VCaP (cell line): ENCODE results near the gene C22orf39.

Experiments used
- H3K27ac ChIP-seq: fragments of 450-650 bp; 2 replicates; pipeline ENCODE4 v1.5.1; 2017
- TF ChIP-seq, protein P1 (sequence below): fragments of 450-650 bp; conservative IDR thresholded peaks from 2 replicates; pipeline ENCODE4 v1.5.1; 2017; ENCODE audit warnings: mild to moderate bottlenecking, moderate library complexity

The C22orf39 gene

DNA sequence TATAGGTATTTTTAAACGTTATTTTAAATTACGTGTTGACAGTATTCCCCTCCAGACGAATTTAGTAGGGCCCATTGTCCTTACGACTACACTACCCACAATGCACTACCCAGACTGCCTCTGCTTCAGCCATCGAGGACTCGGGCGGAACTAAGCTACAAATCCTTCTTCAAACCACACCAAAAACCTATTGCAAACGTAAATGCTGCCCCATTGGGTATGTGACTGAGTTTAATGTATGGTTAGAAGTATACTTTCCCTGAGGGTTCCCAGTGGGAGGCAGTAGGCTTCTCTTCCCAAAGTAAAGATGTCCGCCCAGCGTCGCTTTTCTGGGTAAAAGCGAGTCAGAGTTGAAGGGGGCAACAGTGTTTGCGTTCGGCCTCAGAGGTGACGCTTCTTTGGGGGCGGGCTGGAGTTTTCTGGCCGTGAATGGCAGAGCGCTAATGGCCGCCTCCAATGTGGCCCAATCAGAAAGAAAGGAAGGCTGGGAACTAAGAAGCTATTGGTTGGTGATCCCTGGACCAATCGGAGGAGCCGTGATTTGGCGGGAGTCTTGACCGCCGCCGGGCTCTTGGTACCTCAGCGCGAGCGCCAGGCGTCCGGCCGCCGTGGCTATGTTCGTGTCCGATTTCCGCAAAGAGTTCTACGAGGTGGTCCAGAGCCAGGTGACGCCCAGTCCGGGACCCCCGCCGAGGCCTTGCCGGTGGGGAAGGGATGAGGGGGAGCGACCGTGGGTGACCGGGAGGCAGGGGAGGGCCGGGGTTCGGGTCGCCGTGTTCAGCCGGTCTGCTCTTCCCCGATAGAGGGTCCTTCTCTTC is 32.1 kb upstream of the C22orf39 start, which contains the start of gene CDC45:
Gene CDC45, plus strand, starts transcription at position 566 of the 818 bp plus-strand sequence. Its CDS starts 49 bp downstream, at position 615.
- peak within 1 kb of the TSS; percentile 99 for H3K27ac ChIP-seq
- TF ChIP-seq, protein P1, sequence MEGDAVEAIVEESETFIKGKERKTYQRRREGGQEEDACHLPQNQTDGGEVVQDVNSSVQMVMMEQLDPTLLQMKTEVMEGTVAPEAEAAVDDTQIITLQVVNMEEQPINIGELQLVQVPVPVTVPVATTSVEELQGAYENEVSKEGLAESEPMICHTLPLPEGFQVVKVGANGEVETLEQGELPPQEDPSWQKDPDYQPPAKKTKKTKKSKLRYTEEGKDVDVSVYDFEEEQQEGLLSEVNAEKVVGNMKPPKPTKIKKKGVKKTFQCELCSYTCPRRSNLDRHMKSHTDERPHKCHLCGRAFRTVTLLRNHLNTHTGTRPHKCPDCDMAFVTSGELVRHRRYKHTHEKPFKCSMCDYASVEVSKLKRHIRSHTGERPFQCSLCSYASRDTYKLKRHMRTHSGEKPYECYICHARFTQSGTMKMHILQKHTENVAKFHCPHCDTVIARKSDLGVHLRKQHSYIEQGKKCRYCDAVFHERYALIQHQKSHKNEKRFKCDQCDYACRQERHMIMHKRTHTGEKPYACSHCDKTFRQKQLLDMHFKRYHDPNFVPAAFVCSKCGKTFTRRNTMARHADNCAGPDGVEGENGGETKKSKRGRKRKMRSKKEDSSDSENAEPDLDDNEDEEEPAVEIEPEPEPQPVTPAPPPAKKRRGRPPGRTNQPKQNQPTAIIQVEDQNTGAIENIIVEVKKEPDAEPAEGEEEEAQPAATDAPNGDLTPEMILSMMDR: no peak

DNA sequence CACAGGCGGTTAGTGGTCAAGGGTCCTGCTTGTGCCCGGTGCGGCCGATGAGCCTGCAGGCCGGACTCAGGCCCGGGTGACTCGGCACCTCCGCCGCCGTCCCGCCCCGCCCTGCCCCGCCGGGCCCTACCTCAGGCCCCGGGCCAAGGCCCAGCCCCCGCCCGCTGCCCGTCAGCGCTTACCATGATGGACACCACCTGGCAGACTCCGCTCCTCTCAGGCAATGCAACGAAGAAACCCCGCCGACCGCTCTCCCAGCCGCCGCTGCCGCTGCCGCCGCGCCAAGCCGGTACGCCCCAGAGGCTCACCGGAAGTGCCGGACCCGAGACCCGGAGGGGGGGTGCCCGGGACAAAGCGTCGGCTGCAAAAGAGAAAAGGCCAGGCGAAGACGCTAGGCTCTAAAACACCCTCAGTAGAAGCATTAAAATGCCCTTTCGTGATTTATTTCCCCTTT is 31.4 kb upstream of the C22orf39 start, which contains the start of gene UFD1:
Gene UFD1, minus strand, starts transcription at position 293 of the 454 bp plus-strand sequence. Its CDS starts 108 bp downstream, at position 185.
- TF ChIP-seq, protein P1: no peak
- H3K27ac ChIP-seq: peak within 1 kb of the TSS; percentile 99

DNA sequence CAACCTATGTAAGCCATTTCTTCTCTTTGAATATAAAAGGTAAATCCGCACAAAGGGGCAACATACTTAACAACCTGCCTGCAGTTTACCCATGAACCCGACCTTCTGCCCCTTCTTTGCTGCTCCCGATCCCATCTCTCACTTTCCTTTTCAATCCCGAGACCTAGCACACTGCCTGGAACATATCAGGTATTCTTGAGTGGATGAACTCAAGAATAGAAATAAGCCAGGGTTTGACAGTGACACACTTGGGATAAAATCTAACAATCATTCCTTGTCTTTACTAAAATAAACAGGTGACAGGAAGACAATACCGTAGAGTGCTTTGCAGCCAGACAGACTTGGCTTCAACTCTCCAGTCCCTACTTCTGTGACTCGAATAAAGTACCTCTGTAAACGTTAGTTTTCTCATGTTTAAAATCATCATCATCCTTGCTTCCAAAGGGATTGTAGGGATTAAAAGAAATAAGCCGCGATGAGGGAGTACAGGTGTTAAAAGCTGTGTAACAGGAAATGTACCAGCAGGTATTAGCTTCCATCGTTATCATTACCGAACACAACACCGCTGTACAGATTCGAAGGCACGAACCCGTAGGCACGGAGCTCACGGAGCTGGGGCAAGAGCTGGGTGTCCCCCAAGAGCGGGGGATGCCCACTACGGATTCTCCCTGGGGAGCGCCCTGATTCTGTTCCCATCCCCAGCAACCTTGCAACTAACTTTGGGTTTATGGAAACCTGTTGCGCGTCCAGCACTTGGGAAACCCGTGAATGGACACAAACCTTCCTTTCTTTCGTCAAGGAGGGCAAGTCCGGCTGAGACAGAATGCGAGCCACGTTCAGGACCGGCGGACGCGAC is 30.8 kb upstream of the C22orf39 start:
- TF ChIP-seq, protein P1: no peak

DNA sequence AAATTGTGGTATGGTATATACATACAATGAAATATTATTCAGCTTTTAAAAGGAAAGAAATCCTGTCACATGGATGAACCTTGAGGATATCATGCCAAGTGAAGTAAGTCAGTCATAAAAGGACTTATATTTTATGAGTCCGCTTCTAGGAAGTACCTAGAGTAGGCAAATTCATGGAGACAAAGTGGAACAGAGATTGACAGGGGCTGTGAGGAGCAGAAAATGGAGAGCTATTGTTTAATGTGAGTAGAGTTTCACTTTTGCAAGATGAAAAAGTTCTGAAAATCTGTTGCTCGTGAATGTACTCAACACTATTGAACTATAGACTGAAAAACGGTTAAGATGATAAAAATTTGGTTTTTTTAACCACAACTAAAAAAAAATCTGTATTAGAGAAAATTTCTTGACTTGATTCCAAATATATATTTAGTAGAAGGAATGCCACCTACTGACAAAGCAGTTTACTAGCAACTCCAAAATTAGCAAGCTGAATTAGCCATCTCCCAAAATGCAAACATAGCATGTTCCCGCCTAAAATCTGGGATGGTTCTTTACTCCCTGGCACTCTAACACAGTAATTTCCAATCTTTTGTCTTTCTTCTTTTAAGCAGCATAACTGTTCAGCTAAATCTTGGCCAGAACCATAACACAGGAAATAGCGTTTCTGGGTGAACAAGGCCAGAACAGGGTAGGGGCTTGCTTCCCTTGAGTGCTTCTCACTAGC is 30.0 kb upstream of the C22orf39 start:
- TF ChIP-seq, protein P1: peak; percentile 51
- peak overlapping the region; percentile 99 for H3K27ac ChIP-seq

More for the DNA sequence above, 30.8 kb upstream of the C22orf39 start:
- H3K27ac ChIP-seq: peak overlapping the region; percentile 99

DNA sequence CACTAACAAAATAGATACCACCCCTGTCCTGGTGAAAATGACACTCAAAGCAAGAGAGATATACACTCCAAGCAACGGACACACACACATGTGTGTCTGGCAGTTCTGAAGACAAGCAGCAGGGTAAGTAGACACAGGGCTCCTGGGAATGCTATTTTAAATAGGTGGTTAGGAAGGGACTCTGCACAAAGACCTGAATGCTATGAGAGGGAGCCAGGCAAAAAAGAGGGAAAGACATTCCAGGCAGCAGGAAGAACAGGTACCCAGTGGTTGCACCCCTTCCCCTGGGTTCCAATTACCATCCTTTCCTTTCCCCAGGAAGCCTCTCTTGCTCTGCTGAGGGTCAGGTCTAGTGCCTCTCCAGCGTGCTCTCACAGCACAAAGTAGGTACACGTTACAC is 28.5 kb upstream of the C22orf39 start:
- TF ChIP-seq, protein P1: no peak
- no peak overlapping the region for H3K27ac ChIP-seq

DNA sequence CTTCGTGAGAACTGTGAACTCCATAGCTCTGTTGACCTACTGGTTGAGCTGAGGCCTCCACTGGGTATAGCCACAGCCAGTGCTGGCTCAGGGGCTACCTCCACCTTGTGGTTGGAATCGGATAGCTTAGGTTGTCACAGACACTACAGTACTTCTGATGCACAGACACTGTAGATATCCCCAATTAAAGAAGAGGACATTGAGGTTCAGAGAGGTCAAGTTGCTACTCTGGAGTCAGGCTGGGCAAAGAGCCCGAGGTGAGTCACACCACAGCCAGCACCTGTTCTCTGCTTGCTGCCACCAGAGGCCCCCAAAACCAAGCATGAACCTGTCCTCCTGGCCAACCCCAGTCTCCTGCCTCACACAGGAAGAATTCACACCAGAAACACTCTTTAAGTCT is 26.1 kb upstream of the C22orf39 start:
- H3K27ac ChIP-seq: no peak overlapping the region
- TF ChIP-seq, protein P1: no peak
